Measurements from ENCODE around the gene PLD1.

The PLD1 gene

DNA sequence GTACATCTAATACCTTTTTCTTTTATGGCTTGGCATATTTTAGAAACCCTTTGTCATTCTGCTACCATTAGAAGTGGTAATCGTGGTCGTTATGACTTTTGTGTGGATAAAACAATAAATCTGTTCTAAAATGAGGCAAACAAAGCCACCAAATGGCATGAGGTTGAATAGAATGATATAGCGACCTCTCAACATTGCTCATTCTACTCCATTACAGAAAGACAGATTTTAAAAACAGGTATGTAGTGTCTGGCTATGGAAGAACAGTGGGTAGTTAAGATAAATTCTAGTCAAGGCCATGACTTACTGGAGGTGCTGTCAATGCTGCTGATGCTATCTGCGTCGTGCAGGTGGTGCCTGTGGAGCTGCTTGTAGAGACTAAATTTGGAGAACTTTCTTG lies 123.2 kb downstream of the PLD1 start:
- no peak for DNase-seq

DNA sequence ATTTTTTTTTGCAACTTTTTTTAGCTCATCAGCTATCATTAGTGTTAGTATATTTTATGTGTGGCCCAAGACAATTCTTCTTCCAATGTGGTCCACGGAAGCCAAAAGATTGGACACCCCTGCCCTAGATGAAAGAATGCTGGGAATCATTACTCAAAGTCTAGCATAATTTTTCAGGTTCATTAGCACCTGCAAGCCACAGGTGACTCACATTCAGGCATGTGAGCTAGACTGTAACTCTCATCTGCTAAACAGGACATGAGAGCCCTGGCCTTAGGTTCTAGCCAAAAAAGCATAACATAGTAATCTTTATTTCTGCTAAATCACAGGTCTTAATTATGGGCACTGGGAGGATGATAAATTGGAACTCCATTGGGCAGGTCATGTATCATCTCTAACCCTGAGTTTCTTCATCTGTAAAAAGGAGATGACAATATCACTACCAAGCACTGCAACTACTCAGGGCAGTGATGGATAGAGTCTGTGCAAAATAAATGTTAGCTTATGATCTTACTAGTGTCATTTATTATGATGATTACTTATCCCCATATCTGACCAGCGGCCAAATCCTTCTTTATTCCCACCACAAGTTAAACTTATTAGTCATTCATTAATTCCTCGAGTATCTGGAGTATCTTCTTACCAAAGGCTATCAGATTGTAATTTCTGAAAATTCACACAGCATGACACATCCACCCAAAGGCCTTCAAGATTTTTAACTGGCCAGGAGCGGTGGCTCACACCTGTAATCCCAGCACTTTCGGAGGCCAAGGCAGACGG lies 125.0 kb downstream of the PLD1 start:
- DNase-seq, result no peak

DNA sequence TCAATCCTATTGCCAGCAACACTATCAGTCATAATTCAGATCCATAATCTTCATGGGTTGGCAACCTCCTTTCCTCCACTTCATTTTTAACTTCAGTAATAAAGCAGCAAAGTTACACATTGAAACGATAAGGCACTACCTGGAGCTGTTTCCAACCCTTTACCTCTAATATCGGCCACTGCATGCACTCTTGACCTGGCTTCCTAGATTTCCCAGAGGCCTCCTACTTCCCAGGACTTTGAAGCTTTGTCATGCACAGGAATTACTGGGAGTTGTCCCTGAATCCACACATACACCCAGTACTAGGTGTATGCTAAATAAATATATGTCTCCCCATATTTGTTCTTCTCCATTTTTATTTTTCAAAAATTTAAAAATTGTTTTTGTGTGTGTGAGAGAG lies 126.1 kb downstream of the PLD1 start:
- no peak for DNase-seq

DNA sequence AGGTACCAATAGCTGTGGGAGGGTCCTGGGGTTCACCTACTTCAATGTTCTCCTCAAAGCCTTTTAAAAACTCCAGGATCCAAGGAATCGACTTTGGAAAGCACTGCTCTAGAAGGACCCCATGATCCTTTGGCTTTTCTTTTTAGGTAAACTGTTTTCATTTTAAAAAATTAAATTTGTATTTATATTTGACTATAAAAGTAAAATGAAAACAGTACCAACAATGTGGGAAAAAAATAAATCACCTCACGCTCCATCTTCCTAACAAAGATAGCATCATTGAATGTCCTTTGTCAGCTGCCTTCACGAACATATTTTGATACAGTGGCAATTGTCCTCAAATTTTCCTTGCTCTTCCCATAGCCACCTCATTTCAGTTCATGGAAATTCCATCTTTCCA lies 127.5 kb downstream of the PLD1 start:
- no peak for DNase-seq

- DNase-seq, result no peak
Observed at GRCh38 chr3:171680726-171681411, 129.4 kb downstream of the PLD1 start.

- DNase-seq, result no peak
Observed at GRCh38 chr3:171678971-171679492, 131.3 kb downstream of the PLD1 start.

DNA sequence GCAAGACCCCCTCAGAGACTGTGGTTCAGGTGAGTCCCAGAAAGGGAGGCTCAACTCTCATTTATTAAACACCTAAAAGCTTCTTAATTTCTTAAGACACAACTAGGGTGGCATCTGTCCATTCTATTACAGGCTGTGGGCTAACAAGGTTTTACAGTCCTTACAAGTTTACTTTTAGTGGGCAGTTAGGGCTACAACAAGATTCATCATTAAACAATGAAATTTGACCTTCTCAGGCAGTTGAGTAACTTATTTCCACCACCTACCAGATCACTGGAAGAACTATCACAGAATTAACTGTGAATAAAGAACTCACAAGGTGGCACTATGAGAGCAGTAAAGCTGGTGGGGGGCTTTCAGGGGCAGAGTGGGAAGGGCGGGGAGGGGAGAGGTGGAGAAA lies 132.6 kb downstream of the PLD1 start:
- DNase-seq, result no peak

GRCh38 chr3:171676601-171677175 lies 133.6 kb downstream of the PLD1 start:
- DNase-seq, result no peak

DNA sequence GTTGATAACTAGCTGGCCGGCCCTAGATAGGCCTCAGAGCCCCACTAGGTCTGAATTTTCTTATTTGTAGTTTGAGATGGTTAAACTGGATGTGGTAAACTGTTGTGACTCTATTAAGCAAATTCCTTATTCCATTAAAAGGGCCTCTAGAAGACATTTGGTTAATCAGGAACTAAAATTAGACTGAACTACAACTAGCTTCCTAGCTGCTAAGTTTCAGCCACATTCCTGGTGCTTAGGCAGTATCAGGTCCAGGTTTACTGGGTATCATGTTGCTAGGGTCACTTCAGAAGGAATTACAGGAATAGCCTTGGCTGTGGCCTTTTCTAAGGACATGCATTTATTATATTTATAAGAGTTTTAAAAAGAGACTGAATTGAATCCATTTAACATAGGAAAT lies 136.3 kb downstream of the PLD1 start:
- DNase-seq, result no peak

DNA sequence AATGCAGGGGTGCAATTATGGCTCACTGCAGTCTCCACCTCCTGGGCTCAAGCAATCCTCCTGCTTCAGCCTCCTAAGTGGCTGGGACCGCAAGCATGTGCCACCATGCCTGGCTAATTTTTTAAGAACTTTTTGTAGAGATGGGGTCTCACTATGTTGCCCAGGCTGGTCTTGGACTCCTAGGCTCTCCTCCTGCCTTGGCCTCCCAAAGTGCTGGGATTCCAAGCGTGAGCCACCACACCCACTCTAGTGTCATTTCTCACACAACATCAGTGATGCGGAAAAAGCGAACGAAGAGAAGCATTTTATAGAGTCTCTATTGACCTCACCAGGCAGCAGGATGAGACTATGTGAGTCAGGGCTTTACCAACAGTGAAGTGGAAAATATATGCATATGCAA lies 137.7 kb downstream of the PLD1 start:
- no peak for DNase-seq

DNA sequence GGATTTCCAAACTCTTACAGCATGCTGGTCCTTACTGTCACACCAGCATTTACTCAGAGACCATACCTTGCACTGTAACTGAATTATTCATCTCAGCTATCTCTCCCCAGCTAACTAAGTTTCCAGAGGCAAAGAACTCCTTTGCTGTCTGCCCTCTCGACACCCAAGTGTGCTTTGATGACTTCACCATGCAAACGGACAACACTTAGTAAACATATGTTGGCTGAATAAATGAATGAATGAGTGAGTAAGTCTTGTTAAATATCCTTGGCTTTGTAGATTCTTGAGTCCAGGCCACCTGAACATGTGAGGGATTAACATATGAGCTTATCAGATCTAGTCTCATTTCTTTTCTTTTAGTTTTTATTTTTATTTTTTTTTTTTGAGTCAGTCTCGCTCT lies 138.2 kb downstream of the PLD1 start:
- no peak for DNase-seq

- no peak for DNase-seq
Observed at GRCh38 chr3:171671709-171672108, 138.6 kb downstream of the PLD1 start.

DNA sequence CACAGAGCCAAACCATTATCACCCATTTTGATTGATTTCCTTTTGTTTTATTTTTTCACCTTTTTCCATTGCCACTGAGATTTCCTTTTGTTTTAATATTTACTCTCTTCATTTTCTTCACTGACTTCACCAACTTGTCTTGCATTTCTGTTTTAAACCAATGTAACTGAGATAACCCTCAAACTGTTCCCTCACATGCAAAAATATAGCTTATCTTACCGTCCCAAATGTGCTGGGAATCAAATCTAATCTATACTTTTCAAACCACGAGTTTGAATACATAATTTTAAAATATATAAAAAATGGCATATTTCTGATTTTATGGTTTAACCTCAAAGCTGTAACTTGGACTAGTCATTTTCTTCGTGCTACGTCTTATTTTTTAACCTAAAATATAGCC lies 143.8 kb downstream of the PLD1 start:
- no peak for DNase-seq

GRCh38 chr3:171663805-171664204 lies 146.5 kb downstream of the PLD1 start:
- DNase-seq, result no peak

DNA sequence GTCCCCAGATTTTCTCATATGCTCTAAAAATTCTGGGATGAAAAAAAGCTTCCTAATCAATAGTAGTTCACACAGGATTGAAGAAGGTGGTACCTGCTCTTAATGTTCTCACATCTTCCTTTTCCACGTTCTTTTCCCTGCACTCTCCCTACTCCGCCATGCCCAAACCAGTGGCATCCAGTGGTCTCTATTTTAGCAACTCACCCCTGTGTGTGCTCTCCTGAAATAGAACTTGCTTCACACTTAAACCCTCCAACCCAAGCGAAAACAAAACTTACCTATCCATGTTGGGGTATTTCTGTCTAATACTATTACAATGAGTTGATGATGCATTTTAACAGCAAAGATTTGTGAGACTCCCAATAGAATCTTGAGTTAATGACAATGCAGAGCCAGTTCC lies 148.8 kb downstream of the PLD1 start:
- DNase-seq, result no peak

GRCh38 chr3:171660188-171660587 lies 150.1 kb downstream of the PLD1 start:
- no peak for DNase-seq

GRCh38 chr3:171658841-171659240 lies 151.4 kb downstream of the PLD1 start:
- no peak for DNase-seq

- no peak for DNase-seq
Observed at GRCh38 chr3:171654809-171655208, 155.5 kb downstream of the PLD1 start.

GRCh38 chr3:171654326-171654725 lies 156.0 kb downstream of the PLD1 start:
- DNase-seq, result no peak

DNA sequence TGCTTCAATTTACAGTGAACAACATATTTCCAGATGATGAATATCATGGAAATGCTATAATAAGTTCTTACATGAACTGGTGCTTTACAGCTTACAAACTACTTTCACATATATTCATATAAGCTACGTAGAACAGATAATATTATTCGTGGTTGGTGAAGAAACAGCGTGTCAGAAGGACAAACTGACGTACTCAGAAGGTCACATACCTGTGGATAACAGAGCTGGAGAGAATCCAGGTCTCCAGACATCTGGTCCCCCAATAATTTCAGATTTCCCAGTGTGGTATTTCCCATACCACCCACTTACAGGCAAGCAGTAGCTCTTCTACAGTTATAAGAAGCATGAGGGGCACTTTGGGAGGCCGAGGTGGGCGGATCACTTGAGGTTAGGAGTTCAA lies 156.6 kb downstream of the PLD1 start:
- DNase-seq, result no peak

GRCh38 chr3:171652932-171653331 lies 157.4 kb downstream of the PLD1 start:
- no peak for DNase-seq

GRCh38 chr3:171649911-171650592 lies 160.2 kb downstream of the PLD1 start:
- no peak for DNase-seq

GRCh38 chr3:171649267-171649666 lies 161.0 kb downstream of the PLD1 start:
- DNase-seq, result no peak

- no peak for DNase-seq
Observed at GRCh38 chr3:171648069-171648468, 162.2 kb downstream of the PLD1 start.
